NCI-H146 treated with DMSO at 0.1 percent for 48 hours (cell line): ENCODE results near the gene RASL10A.
A peak's percentile ranks its signal among the peaks of the same experiment; 100 is the strongest.

ENCODE experiments used
- DNase-seq: peaks from one replicate; lab custom pipeline; 2025; ENCODE audit not compliant: unreplicated experiment; lab: John Stamatoyannopoulos, UW

RASL10A gene

GRCh38 chr22:29270475-29271271 is 44.8 kb downstream of the RASL10A start:
- no peak for DNase-seq

- no peak for DNase-seq
These were observed 45.6 kb downstream of the RASL10A start for GRCh38 chr22:29269731-29270474.

GRCh38 chr22:29269230-29269604 is 46.3 kb downstream of the RASL10A start:
- DNase-seq = no peak

DNA sequence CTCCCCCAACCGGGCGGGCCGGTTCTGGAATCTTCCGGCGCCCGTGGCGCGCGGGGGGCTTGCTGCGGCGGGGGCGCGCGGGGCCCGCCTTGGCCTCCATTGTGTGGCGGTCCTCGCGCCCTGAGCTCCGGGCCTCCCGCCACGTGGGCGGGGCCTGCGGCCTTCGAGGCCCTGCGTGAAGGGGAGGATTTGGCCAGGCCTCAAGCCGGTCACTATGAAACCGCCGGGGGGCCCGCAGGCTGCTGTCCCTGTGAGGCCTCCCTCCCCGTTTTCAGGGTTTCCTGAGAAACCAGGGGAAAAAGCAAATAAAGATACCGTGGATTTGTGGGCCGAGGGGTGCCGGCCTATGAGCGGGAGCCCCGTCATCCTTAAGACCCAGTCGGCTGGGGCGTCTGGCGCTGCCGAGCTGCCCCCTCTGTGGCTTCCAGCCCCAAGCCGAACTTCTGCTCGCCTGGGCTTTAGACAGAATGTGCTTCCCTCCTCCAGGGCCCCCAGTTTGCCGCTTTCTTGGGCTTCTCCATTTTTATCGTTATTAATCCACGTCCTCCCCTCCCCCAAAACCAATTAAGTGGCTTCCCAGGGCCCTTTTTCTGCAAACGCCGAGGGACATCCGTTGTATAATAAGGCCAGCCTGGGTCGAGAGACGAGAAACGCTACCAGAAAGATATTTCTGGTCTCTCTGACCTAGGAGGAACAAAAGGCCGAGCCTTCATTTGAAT is 46.8 kb downstream of the RASL10A start:
- peak; percentile 21 for DNase-seq

GRCh38 chr22:29267858-29268510 is 47.5 kb downstream of the RASL10A start, which contains the start of the genes EWSR1 and RHBDD3:
TSS of gene EWSR1 (plus strand) at chr22:29268268. CDS start at chr22:29268337, 69 bp downstream.
TSS of gene RHBDD3 (minus strand) at chr22:29267981. CDS start at chr22:29265626, 2,355 bp downstream.
- peak; percentile 76 for DNase-seq

DNA sequence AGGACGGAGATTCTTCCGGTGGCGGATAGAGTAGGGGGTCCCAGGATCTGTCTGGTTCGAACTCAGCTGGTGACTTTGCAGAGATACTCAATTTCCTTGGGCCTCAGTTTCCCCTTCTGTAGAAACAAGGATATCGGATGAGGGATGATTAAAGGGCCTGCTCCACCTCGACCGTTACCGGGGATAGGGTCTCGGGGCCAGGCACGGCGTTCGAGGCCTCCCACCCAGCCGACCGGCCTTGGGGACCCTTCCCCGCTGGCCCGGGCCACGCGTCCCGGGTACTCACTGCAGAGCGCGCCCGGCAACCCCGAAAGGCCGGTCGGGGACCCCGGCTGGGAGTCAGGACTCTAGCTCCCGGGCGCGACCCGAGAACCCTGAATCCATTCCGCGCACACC is 48.0 kb downstream of the RASL10A start:
- DNase-seq = no peak

DNA sequence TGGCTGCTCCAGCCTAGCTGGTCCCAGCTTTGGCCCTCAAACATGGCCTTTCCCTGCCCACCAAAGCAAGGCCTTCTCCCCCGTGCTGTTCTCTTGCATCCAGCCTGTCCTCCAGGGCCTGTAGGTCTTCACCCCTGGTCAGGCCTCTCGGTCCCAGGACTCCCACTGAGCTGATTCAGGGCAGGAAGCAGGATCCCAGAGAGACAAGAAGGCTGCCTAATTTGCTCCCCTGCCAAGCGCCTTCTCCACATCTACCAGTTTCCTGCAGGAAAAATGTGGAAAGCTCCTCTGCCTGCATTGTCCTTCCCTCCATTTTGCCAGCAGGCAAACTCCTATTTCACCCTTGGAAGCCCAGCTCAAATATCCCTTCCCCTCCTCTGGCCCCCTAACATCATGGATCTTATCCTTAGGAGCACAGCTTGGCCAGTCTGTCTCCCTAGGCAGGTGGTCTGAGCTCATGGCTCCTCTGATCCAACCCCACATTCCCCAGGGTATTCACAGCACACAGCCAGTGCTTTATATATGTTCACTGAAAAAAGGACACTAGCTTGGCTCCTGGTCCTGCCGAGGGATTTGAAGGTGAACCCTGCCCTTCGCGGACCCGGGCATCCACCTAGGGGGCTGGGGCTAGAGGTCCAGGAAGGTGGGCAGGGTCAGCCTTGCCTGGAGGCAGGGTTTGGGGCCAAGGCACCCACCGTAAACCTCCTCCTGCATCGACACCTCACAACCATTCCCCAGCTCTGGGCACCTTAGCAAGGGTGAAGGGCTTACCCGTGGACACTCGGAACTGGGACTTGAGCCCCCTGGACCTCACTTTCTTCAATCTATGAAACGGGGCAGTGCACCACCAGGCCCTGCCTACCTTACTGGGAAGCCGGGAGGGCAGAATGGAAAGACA is 48.7 kb downstream of the RASL10A start:
- no peak for DNase-seq

- DNase-seq = no peak
These were observed 49.6 kb downstream of the RASL10A start for GRCh38 chr22:29265929-29266328.

DNA sequence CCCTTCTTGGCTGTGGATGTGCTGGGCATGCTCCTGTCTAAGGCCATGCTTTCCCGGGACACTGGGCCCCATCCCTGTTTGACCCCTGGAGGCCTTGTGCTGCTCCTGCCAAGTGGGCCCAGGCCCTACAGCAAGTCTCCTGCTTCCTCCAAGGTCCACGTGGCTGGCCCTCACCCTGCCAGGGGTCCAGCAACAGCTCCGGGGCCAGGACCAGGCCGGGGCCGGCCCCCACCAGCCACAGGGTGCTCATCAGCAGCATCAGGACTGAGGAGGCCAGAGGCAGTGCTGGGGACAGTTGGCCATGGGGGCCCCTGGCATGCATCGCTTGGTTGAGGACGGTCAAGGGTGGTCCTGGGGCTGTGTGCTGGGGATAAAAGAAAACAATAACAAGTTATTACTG is 50.2 kb downstream of the RASL10A start:
- DNase-seq = no peak

DNA sequence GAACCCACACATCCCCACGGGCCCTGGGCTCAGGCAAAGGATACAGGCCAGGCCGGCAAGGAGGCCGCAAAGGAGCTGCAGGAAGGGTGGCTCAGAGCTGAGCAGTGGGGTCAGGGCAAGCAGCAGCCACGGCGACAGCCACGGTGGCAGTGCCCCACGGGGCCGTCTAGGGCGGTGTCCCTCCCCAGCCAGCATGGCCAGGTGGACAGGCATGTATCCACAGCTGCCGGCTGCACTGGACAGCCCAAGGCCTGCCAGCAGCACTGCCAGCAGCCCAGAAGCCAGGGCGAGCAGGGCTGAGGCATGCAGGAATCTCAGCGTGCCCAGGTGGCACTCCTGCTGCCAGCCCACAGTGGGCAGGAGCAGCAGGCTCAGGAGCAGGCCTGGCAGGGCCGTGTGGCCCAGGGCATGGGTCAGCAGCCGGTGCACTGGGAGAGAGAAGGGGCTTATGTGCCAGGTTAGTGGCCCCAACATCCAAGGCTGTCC is 51.7 kb downstream of the RASL10A start:
- no peak for DNase-seq
